Hematopoietic multipotent progenitor cell treated with erythropoietin and hydrocortisone succinate and interleukin-3 and kit ligand, for 6 days (in vitro differentiated cells): Measurements from ENCODE around the gene FZD4.
"Not testable (repeated sequence)": the region's sequence is repeated elsewhere in the genome, so short reads cannot be mapped to it uniquely, and the experiment has no call there.

Experiments
- DNase-seq: peaks from one replicate; pipeline ENCODE4 v3.0.0-alpha.2; 2015

FZD4 gene

DNA sequence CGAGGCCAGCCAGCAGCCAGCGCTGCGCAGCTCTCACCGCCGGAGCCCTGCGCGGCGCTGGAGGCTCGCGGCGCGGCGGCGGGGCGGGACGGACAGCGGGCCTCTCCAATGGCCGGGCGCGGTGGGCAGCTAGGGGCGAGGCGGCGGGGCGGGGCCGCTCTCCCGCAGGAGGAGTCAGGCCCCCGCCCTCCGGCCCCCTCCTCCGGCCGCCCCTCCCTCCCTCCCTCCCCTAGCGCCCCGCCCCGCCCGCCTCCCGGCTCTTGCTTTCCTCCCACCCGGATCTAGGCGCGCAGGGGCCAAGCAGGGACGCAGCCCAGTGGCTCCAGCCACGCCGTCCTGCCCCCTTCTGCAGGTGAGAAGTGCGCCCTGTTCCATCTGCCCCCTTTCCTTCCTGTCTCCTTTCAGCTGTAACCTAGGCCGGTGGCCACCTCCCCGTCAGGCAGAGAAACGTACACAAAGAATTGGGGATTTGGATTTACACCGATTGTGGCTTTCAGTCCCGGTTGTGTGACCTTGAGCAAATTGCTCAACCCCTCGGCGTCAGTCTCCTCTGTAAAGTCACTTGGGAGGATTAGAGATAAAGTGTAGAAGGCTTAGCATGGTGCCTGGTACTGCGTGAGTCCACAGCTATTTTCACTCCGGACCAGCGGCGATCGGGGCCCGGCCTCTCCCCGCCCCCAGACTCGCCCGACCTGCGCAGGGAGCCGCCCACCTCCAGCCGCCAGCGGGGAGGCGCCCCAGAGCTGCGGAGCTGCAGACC is at the start of gene FZD4:
TSS of gene FZD4 (minus strand) at position 35 of the 760 bp plus-strand sequence. CDS start 310 bp downstream, outside the sequence.
- DNase-seq: peak; percentile 90

DNA sequence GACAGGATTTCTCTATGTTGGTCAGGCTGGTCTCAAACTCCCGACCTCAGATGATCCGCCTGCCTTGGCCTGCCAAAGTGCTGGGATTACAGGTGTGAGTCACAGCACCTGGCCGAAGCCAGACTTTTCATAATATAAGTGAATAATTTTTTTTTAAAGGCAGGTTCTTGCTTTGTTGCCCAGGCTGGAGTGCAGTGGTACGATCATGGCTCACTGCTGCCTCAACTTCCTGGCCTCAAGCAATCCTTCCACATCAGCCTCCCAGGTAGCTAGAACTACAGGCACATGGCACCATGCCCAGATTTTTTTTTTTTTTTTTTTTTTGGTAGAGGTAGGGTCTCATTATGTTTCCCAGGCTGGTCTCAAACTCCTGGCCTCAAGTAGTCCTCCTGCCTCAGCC is 49.1 kb upstream of the FZD4 start:
- not testable (repeated sequence) for DNase-seq

DNA sequence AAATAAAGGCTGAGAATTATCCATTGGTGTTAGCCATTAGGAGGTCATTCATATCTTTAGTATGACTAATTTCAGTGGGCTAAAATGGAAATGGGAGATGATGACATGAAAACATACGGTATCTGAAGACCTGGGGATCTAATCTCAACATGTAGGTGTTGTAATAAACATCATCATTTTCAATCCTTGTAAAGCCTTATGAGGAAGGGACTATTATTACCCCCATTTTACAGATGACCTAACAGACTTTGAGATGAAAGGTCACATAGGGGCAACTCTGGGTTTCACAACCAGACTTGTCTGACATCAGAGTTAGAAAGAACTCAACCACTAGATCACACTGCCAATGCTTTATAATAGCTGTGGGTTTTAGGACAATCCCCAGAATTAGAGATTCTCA is 47.7 kb upstream of the FZD4 start:
- no peak for DNase-seq

DNA sequence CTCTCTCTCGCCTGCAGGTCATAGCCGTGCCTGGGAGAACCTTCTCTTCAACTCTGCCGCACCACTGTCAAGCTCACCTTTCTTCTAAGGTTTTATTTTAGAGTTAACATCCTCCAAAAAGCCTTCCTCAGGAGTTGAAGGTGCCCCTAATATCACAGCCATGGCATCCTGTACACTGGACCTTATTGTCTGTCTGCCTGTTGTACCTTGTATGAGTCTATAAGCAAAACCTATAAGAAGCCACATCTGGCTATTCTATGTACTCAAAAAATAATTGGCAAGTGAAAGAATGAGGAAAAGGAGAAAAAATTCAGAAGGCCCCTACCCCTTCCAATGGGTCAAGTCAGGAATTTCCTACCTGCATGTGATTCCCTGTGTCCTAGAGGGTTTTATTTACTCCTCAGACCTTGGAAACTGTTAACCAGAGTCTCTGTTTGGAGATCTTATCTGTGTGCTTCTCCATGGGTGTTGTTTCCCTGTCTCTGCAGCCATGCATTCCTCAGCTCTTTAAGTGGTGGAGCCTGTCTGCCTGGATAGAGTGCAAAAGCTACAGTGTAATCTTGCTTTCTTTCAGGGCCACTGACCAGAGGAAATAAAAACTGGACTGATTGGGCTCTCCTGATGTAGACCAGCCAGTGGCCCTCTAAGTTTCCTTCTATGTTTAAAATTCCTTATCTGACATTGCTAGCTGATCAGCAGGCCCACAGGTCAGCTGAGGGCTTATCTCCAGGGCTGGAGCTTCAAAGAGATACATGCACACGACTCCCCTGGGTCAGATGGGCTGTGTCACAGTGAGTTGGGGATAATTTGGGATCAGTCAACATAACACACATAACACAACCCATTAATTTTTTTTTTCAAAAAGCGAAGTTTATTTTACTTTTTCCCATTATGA is 44.9 kb upstream of the FZD4 start:
- peak; percentile 69 for DNase-seq

DNA sequence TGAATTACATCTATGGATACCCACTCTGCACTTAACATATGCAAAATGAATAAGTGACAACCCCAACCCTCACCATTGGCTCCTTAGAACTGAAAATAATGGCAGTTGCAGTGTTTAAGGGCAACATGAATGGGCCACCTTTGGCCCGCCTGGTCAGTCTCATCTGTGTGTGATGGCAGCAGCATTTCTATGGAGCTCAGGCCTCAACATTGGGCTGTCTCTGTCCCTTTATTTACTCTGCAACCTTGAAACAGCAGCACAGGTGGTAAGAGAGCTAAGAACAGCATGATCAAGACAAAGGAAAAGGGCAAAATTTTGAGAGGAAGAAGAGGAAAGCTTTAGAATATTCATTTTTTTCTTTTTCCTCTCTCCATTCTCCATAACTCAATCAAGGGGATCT is 44.2 kb upstream of the FZD4 start:
- no peak for DNase-seq

DNA sequence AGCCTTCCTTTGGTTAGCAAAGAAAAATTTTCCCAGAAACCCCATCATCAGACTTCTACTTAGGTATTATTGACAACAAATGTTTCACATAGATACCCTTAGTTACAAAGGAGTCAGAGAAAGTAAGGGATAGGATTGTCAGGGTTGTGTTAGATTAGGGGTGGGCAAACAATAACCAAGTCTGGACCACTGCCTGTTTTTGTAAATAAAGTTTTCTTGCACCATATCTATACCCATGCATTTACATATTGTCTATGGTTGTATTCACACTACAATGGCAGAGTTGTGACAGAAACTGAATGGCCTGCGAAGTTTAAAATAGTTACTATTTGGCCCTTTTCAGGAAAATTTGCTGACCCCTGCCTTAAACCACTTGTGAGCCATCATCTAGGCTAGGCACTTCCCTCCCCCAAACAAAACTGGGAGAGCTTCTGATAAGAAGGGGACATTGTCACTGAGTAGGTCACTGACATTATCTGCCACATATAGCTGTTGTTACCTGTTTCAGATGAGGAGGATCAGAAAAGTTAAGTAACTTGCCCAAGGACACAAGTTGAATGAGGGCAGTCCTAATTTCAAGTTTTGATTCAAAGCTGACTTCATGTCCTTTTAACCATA is 41.9 kb upstream of the FZD4 start:
- DNase-seq: no peak

DNA sequence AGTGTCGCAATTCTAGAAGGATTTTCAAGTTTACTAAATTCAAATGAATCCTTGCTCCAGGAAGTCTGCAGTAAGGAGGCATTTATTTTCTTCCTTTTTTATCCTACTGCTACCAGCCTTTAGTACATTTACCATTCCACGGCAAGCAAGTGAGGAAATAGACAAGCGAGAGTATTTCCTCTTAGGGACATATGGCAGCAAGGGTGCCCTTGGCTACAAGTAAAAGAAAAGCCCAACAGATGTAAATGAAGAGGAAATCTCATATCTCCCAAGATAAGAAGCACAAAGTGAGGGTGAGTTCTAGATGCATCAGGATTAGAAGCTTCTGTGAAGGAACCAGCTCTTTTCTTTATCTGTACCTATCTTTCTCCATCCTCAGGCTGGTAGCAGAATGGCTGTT is 37.8 kb upstream of the FZD4 start:
- DNase-seq: no peak

DNA sequence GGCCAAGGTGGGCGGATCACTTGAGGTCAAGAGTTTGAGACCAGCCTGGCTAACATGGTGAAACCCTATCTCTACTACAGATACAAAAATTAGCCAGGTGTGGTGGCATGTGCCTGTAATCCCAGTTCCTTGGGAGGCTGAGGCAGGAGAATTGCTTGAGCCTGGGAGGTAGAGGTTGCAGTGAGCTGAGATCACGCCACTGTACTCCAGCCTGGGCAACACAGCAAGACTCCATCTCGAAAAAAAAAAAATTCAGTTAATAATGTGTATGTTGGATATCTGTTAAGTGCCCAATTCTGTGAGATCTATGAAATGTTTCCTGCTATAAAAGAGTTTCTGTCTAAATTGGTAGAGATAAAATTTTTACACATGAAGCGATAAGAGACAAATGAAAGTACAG is 37.1 kb upstream of the FZD4 start:
- not testable (repeated sequence) for DNase-seq

DNA sequence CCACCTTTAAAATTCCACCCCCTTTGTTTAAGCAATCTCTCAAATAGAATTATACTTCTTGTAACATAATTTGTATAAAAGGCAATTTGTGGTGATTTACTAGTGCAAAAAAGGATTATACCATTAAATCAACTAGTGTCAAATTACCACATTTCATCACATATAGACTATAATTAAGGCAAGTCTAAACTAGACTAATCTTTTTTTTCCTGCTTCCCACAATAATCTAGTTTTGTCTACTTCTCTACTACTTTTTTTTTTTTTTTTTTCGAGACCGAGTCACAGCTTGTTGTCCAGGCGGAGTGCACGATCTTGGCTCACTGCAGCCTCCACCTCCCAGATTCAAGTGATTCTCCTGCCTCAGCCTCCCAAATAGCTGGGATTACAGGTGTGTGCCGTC is 36.1 kb upstream of the FZD4 start:
- DNase-seq: no peak

DNA sequence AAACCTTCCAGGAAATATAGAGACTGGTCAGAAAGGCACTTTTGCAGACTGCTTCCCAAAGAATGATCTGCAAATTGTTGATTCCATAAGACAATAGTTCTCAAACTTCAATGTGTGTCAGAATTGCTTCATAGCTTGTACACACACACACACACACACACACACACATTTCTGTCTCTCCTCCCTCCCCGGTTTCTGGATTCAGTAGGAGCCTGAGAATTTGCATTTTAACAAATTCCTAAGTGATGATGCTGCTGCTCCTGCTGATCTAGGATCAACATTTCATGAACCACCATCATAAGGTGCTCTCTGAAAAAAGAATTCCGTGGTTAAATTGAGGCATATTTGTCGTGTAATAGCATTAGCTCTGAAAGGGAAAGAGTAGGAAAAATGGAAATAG is 35.3 kb upstream of the FZD4 start:
- no peak for DNase-seq

DNA sequence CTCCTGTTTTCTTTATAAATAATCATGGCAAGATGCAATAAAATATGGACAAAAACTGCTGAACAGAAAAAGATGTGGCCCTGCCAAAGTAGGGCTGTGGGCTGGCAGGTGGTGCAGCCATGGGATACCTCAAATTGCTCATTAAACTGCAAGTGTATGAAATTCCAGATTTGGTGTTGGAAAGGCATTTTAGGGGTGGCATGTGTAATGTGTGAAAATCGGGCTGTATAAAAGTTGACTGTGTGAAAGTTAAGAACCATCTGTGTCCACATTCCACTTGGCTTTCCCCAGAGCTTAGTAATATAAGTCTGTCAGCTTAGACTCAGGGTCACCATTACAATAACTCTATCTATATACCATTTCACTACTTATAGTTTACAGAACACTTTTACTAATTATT is 34.8 kb upstream of the FZD4 start:
- no peak for DNase-seq

DNA sequence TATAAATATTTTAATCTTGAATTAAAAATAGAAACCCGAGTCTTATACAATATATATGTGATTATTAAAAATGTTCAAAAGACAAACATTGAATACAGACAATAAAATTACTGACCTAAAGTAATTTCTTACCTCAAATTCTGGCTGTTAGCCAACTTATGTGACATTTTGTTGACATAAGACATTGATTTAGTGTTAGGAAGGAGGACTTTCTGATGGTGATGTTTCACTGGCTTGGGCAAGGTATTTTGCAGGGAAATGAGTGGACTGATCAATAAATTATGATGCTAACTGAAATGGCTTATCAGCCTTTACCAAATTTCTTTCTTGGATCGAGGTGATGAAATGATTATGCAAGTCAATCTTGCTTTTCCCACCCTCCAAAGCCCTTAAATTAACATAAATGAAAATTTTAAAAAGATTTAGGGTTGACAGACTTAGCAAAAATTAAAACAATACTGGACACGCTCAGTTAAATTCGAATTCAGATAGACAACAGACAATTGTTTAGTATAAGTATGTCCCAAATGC is 33.2 kb upstream of the FZD4 start:
- DNase-seq: no peak

DNA sequence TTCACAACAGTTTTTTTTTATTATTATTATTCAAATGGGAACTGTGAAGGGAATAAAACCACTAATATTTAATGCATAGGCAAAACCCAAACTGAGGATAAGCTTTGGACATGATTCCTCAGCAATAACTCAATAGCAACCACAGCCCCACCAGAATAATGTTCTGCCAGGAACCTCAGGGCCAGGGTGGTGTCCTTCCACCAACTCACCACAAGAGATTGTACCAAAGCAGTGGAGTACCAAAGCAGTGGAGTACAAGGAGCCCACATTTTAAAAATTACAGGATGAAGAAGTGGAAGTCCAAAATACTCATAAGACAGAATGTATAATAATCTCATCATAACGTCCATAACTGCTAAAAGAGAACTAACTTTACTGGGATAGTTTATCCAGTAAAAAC is 32.5 kb upstream of the FZD4 start:
- no peak for DNase-seq

DNA sequence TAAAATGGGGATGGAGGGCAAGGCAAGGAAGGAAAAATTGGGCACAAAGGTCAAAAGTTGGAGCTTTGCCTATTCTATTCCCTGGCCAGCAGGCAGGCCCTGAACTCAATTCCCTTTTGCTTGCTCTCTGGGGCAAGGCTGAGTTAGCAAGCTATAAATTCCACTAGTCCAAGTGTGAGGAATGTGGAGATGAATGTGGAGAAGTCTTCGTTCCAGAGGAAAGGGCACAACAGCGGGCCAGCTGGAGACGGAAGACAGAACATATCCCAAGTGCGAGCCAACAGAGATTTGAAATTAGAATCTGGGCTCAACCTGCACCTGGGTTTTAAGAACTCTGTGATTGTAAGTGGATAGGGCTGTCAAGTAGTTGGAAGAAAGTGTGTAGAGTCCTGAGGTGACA is 29.5 kb upstream of the FZD4 start:
- DNase-seq: no peak

DNA sequence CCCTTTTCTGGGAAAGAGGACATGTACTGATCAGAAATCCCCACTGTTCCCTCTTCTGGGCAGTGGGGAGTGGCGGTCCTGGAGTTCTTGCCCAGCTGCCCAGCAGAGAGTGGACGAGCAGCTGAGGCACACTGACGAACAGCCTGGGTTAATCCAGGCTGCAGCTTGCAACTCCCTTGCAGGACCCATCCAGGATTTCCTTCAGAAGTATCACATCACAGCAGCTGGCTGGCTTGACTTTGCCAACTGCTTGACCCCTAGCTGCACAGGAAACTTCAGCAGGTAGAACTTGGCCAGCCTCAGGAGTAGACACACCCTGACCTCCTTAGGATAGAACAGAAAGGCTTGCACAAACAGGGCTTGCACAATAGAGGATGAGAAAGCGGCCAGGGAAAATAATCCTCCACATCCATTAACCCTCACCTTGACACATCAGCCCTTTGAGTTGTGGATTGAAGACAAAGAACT is 27.9 kb upstream of the FZD4 start:
- DNase-seq: no peak

DNA sequence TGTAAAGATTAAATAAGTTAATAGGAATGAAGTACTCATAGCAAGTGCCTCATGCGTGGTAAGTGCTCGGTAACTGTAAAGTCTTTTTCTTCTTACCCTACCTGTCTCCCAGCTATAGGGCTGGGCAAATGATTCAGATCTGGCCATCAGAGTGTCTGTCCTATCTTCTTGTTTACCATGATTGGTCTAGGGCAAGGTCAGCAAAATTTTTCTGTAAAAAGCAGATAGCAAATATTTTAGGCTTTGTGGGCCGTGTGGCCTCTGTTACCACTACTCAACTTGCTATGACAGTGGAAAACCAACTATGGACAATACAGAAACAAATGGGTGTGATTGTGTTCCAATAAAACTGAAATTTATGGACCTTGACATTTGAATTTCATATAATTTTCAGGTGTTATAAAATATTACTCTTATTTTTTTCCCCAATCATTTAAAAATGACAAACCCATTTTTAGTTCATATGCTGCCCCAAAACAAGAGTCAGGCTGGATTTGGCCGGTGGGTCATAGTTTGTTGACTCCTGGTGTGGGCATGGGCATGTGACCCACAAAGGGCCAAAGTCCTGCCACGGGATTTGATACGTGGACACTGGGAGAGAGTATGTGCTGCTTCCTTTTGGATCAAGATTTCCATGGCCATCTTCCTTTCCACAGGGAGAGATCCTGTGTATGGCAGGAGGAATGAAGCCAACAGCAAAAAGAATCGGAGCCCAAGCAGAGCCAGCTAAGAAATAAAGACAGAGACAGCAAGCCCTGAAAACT is 26.8 kb upstream of the FZD4 start:
- no peak for DNase-seq

DNA sequence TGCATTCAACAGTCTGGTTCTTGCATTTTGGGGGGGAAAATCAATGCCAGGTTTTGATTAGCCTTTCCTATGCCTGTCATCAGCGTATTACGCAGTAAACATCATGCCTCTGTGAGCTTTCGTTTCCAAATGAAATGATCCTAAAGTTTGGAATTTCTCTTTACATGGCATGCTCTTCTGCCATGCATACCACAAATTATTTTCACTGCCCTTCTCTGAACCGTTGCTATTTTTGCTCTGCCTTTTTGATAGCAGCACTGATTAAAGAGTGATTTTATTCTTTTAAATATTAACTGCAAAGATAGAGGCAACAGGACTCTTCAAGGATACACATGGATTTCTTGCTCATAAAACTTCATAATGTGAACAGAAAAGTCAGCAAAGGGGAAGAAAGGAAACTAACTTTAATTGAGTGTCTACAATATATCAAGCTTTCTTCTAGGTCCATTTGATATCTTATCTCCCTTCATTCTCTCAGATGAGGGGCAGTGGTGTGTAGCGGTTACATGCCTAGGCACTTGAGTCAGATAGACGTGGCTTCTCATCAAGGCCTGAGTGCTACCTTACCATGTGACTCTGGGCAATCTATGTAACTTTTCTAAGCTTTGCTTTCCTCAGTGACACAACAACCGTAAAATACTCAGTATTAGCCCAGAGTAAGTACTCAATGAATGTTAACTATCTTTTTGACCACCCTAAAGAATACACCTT is 25.0 kb upstream of the FZD4 start:
- DNase-seq: no peak

DNA sequence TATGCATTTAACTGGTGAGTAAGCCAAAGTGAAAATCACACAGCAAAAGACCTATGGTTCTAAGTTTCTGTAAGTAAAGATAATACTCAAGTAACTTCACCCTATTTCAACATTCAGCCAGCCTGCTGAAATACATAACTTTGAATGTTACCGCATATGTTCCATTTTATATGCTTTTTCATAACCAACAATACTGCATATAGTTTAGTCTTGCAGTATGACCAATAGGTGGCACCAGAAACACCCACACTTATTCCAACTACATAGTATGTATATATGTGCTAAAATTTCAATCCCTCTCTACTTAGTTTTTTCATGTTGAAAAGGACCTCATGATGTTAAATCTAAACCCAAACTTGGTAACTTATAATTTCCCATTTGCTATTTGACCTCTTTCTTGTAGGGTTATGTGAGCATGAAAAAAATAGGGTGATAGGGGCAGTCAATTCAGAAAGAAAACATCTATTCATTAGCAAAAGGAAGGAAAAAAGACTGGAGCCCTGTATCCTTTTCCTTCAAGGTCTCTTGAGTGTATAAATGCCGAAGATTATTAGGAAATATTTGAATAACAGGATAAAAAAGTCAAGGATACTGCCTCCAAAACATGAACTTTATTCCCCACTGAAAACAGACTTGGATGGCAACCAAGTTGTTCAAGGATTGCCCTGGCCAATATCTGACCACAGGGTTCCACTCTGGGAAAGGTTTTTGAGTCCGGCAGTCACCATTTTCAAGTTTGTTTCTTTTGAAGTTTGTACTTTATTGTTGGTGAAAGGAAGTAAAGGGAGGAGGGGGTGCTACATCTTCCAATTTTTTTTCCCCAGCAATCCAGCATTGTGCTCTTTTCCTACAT is 23.8 kb upstream of the FZD4 start:
- DNase-seq: peak; percentile 72

DNA sequence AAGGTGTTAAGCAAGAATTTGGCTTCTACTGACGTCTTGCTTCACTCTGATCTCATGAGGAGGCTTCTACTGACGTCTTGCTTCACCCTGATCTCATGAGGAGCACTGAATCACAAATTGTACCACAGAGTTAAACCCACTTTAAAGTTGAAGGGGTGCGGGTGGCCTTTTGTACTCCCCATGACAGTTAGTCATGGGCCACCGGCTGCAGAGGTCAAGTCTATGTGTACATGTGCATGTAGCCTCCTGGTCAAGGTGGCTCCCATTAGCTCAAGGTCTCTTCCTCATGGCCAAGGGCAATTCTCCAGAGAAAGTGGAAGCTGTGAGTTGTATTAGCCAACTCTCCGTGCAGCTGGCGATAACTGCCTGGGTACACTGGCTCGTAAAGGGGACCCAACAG is 23.1 kb upstream of the FZD4 start:
- peak; percentile 6 for DNase-seq

DNA sequence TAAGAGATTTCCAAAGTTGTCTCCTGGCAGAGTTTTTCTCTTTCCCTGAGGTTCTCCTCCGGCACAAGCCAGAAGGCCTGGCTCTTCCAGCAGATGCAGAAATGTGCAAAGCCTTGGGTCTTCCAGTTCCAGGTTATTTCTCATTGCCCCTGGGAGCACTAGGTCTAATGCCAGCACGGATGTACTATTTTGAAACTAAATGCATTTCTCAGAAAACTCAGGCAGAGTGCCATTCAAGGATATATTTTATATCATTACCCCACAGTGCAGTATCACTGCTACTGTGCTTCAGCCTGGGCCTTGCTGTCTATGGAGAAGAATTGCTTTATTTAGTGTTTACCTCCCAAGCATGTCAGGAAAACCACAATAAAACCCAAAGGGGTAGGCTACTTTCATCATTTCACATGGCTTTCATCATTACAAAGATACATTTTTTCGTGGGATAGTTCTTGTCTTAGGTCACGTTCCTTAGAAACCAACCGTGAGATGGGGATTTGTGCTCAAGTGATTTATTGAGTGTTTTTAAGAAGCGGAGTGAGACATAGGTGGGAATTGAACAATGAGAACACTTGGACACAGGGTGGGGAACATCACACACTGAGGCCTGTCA is 22.4 kb upstream of the FZD4 start:
- DNase-seq: no peak

DNA sequence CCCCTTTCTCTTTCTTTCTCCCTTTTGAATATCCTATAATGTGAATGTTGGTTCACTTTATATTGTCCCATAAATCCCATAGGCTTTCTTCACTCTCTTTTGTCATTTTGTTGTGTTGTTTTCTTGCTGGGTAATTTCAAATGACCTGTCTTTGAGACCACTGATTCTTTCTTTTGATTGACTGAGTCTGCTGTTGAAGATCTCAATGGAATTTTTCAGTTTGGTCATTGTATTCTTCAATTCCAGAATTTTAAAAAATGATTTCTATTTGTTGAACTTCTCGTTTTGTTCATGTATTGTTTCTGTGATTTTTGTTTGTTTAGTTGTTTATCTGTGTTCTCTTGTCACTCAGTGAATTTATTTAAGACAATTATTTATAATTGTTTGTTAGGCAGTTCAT is 17.5 kb upstream of the FZD4 start:
- DNase-seq: no peak
